GM13976 (cell line): Measurements from ENCODE around the gene COPS3.
"Not testable (repeated sequence)": the region's sequence is repeated elsewhere in the genome, so short reads cannot be mapped to it uniquely, and the experiment has no call there.

Experiments
- DNase-seq: peaks from one replicate; pipeline ENCODE4 v3.0.0; 2012; ENCODE audit warnings: low spot score
- in situ Hi-C: fragments of 300-500 bp; cut with MboI; formaldehyde crosslinking; loops from one replicate; pipeline ENCODE4 v1.12.0; 2022; ENCODE audit warnings: low sequenced_read_pairs, mixed read lengths, inconsistent platforms; ENCODE audit not compliant: unreplicated experiment
- TF ChIP-seq, protein P1 (sequence below): IDR thresholded peaks from 2 replicates; pipeline ENCODE4 v1.5.1; 2012; ENCODE audit warnings: borderline replicate concordance, mild to moderate bottlenecking; ENCODE audit not compliant: insufficient read depth; ENCODE audit errors: extremely low read depth, missing control alignments, control extremely low read depth

Gene COPS3

DNA sequence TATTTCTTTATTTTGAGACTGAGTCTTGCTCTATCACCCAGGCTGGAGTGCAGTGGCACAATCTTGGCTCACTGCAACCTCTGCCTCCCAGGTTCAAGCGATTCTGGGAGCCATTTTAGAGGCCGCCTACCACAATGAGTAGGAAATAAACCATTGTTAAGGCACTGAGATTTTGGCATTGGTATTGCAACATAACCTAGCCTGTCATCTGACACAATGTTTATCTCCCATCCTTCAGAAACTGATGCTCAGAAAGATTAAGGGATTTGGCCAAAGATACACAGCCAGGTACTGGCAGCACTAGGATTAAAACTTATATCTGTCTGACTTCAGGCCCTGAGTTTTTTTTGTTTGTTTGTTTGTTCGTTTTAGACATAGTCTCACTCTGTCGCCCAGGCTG, 8.0 kb upstream of the COPS3 start:
- in situ Hi-C loops, result no loop called here
- TF ChIP-seq, protein P1, sequence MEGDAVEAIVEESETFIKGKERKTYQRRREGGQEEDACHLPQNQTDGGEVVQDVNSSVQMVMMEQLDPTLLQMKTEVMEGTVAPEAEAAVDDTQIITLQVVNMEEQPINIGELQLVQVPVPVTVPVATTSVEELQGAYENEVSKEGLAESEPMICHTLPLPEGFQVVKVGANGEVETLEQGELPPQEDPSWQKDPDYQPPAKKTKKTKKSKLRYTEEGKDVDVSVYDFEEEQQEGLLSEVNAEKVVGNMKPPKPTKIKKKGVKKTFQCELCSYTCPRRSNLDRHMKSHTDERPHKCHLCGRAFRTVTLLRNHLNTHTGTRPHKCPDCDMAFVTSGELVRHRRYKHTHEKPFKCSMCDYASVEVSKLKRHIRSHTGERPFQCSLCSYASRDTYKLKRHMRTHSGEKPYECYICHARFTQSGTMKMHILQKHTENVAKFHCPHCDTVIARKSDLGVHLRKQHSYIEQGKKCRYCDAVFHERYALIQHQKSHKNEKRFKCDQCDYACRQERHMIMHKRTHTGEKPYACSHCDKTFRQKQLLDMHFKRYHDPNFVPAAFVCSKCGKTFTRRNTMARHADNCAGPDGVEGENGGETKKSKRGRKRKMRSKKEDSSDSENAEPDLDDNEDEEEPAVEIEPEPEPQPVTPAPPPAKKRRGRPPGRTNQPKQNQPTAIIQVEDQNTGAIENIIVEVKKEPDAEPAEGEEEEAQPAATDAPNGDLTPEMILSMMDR, result no peak
- no peak for DNase-seq

DNA sequence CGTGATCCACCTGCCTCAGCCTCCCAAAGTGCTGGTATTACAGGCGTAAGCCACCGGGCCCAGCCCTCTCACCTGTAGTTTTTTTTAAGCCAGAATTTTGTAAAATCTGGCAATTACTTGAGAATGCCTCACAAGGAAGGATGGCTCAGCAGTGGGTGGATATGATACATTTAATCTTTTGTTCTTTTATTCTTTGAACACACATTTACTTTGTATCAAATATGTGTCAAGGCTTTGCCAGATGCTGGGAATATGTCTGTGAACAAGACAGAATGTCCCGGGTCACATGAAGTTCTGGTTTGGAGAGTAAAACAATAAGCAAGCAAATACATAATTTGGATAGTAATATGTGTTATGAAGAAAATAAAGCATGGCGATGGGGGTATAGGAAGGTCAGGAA, 4.9 kb upstream of the COPS3 start:
- in situ Hi-C loops, result no loop called here
- TF ChIP-seq, protein P1, result no peak
- no peak for DNase-seq

DNA sequence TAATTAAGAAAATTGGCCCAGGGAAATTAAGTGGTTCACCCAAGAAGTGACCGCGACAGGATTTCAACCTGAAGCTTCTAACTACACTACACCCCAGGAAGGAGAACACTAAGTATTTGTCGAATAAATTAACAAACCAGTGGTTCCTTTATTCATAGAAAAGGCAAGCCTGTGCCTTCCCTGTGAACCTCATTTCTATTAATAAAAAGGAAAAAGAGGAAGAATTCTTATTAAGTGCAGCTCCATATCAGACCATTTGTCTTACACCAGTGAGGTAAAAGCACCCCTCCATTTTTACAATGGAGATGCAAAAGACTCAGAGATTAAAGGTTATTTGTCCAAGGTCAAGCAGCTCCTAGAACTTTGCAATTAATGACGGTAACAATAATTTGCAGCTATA, 1.7 kb downstream of the COPS3 start:
- TF ChIP-seq, protein P1, result no peak
- no peak for DNase-seq
- in situ Hi-C loops, result no loop called here

DNA sequence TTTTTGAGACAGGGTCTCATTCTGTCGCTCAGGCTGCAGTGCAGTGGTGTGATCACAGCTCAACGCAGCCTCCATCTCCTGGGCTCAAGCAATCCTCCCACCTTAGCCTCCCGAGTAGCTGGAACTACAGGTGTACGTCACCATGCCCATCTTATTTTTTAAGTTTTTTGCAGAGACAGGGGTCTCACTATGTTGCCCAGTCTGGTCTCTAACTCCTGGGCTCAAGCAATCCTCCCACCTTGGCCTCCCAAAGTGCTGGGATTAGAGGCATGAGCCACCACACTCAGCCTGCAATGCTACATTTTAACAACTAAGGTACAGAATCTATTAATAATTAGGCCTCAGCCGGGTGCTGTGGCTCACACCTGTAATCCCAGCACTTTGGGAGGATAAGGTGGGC, 3.6 kb downstream of the COPS3 start:
- in situ Hi-C loops, DNase-seq: not testable (repeated sequence)

DNA sequence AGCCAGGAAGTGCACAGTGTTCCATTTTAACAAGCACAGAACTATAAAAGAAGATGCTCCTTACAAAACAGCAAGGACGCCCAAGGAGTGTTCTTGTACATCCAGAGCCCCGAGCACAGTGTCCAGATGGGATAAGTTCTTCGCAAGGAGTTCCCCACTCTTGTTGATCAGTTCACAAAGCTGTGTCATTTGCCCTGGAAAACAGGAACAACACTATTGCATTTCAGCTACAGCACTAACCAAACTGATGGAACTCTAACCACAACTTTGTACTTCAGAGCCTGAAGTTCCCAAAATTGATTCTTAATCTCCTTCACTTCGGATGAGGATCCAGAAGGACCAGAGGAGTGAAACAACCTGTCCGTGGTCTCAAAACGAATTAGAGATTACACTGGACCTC, 5.1 kb downstream of the COPS3 start:
- no peak for DNase-seq
- in situ Hi-C loops, result no loop called here
- TF ChIP-seq, protein P1, result no peak

DNA sequence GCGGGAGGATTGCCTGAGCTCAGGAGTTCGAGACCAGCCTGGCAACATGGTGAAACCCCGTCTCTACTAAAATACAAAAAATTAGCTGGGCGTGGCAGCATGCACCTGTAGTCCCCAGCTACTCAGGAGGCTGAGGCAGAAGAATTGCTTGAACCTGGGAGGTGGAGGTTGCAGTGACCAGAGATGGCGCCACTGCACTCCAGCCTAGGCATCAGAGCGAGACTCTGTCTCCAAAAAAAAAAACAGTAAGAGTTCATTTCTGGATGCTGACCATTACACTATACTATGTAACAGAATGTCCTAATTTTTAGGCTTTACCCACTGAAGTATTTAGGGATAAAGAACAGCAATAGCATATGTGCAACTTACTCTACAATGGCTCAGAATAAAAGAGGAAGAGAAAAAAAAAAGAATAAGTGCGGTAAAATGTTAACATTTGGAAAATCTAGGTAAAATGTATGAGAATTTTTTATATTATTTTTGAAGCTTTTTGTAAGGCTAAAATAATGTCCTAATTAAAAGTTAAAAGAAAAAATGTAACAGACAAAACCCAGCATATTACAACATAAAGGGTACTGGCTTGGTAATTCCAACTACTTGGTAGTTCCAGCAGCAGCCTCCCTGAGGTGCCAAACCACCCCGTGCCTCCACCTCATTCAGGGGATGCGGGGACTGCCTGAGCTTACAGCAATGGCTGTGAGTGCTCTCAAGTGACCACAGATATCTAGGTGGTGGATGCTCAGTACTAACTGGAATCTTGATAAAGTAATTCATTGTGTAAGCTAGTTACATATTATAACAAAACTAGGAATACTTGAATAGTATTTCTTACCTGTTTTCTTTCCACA, 10.9 kb downstream of the COPS3 start:
- TF ChIP-seq, protein P1, result peak; percentile 30
- no peak for DNase-seq
- in situ Hi-C loops, result no loop called here

DNA sequence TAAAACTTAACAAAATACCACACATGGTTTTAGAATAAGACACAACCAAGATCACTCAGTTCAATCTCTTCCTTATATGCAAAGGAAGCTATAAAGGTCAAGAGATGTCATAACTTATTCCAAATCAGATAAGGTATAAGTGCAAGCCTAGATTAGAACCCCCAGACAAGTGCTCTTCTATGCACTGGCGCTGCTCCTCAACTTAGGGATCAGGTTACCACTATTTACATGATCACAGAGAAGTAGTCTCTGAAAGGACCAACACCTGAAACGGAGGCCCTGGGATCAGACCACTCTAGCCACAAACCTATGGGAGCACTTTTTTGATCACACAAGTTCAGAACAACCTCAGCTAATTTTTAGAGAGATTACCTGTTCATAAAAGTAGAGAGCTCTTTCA, 16.6 kb downstream of the COPS3 start:
- DNase-seq, result no peak
- TF ChIP-seq, protein P1, result no peak
- in situ Hi-C loops, result no loop called here
